T-helper 1 cell treated with Interleukin-12 subunit alpha and Interleukin-12 subunit beta and Interleukin-4 antibody, amounts not matched to agents 30 ng/mL and 1 ng/mL, for 36 hours (primary cell): ENCODE results near the gene FHIT. TPM values are rescaled to one million over a fixed set of nuclear protein-coding genes. Genes with fewer than 3 reads are reported as not detected.
"Not testable (repeated sequence)": the region's sequence is repeated elsewhere in the genome, so short reads cannot be mapped to it uniquely, and the experiment has no call there.

Source experiments
- intact Hi-C: fragments of 100-400 bp; cut with micrococcal nuclease; formaldehyde crosslinking; loops from one replicate; pipeline ENCODE4 v1.15.1; 2024
- total RNA-seq: library from RNA; stranded (reverse); gene quantifications from 2 replicates; pipeline ENCODE4 v1.2.3, GENCODE V29; 2022

FHIT gene
- total RNA-seq, 1 donor from 2014 or later: 40.4 TPM

DNA sequence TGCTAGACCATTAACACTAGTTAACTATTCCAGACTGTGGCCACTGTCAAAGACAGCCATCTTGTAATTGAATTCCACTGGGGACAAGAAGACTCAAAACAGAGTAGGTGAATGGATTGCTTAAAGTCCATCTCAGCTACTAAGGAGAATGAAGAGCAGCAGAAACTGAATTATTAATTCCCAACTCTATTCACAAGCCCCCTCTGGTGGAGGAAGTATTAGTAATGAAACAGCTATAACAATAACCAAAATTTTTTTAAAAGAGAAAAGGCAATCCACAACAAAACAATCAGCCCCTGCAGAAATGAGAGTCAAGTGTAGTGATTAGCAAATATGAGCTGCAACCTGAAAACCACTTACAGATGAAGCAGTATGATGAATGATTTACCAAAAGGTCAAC, 302.8 kb downstream of the FHIT start:
- intact Hi-C loops: no loop called here

DNA sequence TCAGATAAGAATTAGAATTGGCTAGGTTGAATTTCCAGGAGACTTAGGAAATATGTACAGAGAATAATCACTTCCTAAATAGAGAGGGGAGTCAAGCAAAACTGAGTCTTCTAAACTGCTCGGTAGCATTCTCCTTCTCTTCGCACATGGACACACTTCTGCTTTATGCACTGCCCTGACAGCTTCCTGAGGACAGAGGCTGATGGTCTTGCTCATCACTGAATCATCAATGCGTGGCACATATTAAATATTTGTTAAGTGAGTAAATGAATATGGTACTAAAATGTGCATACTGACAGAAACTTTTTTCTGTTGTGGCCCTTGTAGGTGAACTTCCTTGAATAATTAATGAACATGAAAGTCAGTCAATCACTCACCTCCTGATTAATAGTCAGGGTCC, 315.5 kb downstream of the FHIT start:
- intact Hi-C loops: no loop called here

GRCh38 chr3:60933824-60934223, 317.4 kb downstream of the FHIT start:
- intact Hi-C loops: no loop called here

DNA sequence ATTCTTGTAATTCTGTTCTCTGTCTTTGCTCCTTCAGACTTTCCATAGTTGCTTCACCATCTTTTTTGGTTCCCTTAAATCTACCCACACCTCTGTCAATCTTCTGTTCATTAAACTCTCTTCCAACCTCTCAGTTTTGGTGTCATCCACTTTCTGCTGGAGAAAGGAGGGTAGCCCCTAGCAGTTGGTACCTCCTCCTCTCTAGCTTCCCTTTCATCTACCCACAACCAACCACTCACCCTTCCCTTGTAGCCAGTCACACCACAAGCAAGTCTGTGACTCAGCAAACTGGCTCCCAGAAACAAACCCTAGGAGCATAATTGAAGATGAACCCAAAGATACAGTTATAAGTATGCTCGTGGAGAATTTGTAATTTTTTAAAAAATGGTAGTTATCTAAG, 318.6 kb downstream of the FHIT start:
- intact Hi-C loops: no loop called here

- intact Hi-C loops: no loop called here
These were observed 319.1 kb downstream of the FHIT start for GRCh38 chr3:60932170-60932569.

DNA sequence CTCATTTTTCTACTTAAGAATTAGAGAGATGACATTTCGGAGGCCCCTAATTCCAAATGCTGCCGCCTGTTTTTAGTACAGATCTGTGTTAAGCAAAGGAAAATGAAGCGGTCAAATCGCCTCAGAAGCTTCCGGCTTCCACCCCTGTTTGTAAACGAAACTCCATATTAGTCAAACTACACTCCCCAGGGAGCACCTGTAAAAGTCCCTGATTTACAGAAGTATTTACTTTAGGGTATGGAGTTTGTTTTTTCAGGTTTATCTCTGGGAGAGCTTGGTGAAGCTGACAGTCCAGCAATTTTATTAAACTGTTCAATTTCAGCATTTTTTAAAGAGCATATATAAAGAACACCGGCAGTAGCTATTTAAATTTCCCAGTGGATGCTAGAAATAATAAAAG, 319.8 kb downstream of the FHIT start:
- intact Hi-C loops: no loop called here

DNA sequence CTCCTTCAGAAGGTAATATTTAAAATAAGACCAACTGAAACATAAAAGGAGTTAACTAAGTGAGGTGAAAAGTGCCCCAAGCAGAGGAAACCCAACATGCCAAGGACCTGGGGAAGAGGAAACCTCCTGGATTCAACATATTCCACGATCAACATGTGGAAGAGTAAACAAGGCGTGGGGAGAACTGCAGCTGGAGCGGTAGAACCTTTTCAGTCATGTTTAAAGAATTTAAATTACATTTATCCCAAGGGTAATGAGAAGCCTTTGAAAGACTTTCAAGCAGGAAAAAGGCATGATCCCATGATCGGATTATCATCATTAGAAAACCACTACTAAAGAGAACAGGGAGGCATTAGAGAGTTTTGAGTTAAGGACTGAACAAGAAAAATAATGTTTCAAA, 330.7 kb downstream of the FHIT start:
- intact Hi-C loops: no loop called here

DNA sequence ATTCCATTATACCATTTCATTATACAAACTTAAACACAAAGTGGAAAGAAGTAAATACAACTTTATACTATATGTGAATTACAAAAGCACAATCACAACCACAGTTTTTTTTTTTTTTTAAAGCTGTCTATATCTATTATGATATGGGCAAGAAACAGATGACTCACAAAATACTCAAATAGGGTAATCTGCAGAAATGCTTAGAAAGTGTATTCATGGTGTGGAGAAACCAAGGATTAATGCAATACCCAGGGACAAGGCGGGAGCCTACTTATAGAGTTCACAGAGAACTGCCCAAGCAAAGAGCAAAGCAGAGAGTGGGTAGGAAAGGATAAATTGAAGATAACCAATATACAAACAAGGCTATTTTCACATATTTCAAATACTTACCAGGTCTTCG, 332.0 kb downstream of the FHIT start:
- intact Hi-C loops: no loop called here

DNA sequence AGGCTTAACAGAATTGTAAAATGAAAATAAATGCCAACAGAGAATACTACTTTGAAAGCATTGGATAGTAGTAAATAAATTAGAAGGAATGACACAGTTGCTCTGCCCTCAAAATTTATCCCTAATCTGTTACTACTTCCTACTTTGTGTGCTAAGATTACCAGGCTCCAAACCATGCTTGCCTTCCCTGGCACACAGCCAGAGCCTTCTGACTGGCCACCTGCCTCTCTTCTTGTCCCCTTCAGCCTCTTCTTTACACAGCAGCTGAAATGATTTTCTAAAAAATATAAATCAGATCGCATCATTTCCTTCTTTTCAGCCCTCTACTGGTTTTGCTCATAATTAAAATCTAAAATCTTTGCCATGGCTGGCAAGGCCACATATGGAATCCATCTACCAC, 334.1 kb downstream of the FHIT start:
- intact Hi-C loops: no loop called here

DNA sequence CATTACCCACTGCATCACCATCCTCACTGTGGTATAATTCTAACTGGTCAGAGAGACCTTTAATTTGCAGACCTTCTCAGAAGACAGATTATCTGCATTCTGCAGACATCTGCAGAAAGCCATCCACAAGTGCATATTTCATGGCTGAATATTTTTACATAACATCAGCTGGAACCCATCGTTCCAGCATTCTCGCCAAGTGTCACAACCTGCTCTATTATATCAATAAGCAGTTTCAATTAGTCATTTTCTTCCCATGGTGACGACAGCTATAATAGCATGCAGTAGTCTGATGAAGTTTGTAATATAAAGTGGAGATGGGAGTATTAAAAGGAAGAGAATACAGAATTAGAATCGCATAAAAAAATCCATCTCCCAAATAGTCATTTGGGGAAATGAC, 334.7 kb downstream of the FHIT start:
- intact Hi-C loops: no loop called here

DNA sequence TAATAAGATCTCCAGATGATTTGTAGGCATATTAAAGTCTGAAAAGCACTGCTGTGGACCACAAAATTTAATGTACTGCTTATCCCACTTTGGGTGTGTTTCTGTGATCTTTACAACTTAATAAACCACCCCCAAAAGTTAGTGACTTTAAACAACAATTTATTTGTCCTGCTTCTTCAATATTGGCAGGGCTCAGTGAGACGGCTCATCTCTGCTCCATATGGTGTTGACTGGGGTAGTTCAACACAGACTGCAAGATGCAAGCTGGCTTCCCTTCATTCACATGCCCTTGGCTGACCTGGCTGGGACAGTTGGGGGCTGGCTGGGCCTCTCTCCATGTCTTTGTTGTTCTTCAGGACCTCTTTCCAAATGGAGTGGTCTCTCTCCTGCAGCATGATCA, 337.8 kb downstream of the FHIT start:
- intact Hi-C loops: no loop called here

DNA sequence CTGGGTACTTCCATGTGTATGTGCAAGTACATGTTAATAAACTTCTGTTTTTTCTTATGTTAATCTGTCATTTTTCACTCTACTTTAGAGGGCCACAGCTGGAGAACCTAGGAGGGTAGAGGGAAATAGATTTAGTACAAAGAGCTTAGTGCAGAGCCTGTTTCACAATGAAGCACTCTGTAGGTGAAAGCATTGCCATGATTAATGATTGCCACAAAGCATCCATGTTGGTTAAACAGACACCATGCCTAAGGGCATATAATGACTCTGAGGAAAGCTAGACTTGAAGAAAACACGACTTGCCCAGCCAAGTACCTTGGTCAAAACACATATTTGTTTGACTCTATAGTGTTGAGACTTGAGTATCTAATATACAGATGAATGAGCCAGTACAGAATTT, 338.4 kb downstream of the FHIT start:
- intact Hi-C loops: no loop called here

- intact Hi-C loops: no loop called here
These were observed 339.1 kb downstream of the FHIT start for GRCh38 chr3:60912142-60912541.

DNA sequence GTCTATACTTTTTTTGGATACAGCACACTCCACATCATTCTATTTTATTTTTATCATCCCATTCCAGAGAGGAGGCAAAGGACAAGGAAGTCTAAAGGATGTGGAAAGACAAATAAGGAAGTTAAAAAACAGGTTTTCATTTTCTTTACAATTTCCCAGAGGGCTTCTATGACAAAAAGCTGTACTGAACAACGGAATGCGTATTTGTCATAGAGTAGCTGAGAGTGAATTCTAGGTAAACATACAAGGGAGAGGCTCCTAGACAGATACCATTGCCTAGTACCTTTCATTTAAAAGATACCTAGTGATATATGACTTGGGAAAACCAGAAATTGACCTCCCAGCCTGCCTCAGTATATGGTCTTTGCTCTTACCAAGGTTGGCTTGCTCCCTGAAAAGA, 341.7 kb downstream of the FHIT start:
- intact Hi-C loops: no loop called here

DNA sequence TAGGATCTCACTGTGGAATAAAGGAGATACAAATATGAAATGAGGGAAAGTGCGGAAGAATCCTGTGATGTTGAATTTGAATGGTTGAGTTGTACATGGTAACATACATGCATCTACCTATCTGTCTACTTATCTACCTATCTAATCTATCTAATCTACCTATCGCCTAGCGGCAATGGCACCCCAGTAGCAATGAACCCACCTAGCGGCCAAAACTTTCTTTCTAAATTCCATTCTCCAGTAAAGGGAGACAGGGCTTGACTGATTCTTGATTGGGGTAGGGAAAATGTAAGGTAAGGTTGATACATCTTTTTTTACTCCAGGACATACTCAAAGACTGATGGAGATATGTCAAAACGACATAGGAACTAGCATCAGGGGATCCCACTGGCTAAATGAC, 345.0 kb downstream of the FHIT start:
- intact Hi-C loops: no loop called here

DNA sequence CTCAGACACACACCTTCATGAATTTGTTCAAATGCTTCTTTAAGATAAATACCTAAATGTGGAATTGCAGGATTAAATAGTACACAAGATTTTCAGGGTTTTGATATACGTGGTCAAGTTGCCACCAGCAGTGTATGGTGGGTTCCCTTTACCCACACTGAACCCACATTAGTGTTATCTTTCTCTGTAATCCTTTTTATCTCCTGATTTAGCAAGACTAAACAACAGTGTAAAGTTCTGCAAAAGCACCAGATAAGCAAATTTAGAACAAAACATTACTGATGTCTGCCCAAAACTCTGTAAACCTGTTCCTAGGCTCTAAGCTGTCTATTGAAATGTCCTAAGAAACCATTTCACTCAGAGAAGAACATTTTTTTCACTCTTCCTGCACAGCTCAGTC, 352.9 kb downstream of the FHIT start:
- intact Hi-C loops: no loop called here

GRCh38 chr3:60893946-60894345, 357.3 kb downstream of the FHIT start:
- intact Hi-C loops: no loop called here

- intact Hi-C loops: no loop called here
These were observed 361.0 kb downstream of the FHIT start for GRCh38 chr3:60890226-60890625.

DNA sequence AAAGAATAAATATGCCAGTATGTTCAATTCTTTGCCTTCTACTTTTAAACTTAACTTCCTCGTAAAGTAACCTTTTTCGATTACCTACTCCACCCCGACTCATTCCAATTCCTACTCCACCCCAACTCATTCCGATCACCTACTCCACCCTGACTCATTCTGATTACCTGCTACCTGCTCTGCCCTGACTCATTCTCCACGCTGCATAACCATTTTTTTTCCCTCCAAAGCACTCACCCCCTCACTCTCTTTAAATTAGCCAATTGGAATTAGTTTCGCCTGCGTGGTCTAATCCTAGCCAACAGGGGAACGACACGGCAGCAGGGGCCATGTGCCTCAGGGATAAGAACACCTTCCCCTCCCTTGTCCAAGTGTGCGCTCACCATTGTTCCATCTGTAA, 362.3 kb downstream of the FHIT start:
- intact Hi-C loops: not testable (repeated sequence)

GRCh38 chr3:60887574-60887973, 363.7 kb downstream of the FHIT start:
- intact Hi-C loops: no loop called here

GRCh38 chr3:60886518-60886917, 364.7 kb downstream of the FHIT start:
- intact Hi-C loops: no loop called here

DNA sequence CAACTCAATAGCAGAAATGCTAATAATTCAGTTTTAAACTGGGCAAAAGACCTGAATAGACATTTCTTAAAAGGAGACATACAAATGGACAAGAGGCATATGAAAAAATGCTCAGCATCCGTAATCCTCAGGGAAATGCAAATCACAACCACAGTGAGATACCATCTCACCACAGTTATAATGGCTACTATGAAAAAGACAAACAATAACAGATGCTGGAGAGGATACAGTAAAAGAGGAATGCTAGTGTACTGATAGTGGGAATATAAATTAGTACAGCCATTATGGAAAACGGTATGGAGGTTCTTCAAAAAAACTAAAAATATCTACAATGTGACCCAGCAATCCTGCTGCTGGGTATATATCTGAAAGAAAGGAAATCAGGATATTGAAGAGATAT, 367.2 kb downstream of the FHIT start:
- intact Hi-C loops: no loop called here

- intact Hi-C loops: no loop called here
These were observed 374.1 kb downstream of the FHIT start for GRCh38 chr3:60877188-60877587.

- intact Hi-C loops: no loop called here
These were observed 380.9 kb downstream of the FHIT start for GRCh38 chr3:60870396-60870795.

DNA sequence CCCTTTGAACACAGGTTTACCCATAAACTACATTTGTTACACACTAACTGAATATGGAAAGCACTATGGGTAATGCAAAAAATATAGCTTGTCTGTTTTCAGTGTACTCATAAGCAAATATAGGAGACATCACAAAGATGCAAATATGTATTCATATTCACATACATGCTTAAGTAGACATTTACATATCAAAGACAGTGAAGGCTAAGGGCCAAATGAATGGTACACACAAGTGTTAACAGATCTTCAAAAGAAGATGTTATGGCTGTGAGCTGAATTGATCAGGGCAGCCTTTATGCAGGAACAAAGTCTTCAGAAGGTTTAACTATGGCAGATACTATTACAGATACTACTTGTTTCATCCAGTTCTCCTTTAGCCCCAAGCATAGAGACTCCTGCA, 384.1 kb downstream of the FHIT start:
- intact Hi-C loops: no loop called here
